Measurements from ENCODE around the gene COMMD4.
"Not testable (repeated sequence)": the region's sequence is repeated elsewhere in the genome, so short reads cannot be mapped to it uniquely, and the experiment has no call there.

COMMD4 gene

DNA sequence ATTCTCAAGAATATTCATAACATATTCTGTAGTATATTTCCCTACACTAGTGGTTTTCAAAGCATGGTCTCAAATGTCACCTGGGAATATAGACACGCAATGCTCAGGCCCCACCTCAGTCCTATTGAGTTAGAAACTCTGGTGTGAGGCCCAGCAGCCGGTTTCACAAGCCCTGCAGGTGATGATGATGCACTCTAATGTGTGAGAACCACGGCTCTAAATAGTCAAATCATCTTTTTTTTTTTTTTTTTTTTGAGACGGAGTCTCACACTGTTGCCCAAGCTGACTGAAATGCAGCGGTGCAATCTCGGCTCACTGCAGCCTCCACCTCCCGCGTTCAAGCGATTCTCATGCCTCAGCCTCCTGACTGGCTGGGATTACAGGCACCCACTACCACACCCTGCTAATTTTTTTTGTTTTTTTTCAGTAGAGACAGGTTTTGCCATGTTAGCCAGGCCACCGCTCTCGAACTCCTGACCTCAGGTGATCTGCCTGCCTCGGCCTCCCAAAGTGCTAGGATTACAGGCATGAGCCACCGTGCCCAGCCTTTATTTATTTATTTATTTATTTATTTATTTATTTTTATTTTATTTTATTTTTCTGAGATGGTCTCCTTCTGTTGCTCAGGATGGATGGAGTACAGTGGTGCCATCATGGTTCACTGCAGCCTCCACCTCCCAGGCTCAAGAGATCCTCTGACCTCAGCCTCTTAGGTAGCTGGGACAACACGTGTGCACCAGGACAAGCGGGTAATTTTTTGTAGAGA, 2.0 kb upstream of the COMMD4 start:
- not testable (repeated sequence) for DNase-seq

DNA sequence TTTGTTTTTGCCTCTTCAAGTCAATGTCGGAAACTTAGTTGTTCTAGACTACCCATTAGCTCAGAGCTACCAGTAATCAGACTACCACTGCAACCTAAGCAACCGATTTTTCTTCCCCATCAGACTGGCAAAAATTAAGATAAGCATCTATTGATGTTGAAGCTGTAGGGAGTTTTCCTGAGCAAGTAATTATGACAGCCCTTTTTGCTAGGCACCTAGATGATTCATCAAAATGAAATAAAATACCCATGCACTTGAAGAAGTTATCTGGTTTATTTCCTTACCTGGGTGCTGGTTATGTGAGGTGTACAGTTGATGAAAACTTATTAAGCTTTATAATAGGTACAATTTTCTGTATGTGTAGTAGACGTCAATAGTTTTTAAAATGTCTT, 554 bp upstream of the COMMD4 start:
- DNase-seq = no peak

DNA sequence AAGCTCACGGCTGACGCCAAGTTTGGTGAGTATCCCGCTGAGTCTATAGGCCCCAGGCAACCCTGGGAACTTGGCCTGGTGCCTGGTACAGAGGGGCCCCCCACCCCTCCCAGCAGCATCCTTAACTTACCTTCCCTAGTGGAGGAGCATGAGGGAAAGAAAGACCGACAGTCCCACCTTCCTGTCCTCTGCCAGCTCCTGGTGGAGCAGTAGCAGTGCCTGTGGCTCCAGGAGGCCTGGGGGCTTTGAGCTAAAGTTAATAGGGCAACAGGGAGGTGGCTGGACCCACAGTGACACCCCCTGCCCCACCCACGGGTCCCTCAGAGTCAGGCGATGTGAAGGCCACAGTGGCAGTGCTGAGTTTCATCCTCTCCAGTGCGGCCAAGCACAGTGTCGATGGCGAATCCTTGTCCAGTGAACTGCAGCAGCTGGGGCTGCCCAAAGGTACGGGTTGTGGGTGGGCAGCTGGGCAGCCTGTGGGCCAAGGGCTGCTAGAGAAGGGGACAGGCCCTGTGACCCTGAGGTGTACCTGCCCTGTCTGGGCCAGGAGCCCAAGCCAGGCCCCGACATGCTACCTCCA, 2.9 kb downstream of the COMMD4 start:
- no peak for DNase-seq

DNA sequence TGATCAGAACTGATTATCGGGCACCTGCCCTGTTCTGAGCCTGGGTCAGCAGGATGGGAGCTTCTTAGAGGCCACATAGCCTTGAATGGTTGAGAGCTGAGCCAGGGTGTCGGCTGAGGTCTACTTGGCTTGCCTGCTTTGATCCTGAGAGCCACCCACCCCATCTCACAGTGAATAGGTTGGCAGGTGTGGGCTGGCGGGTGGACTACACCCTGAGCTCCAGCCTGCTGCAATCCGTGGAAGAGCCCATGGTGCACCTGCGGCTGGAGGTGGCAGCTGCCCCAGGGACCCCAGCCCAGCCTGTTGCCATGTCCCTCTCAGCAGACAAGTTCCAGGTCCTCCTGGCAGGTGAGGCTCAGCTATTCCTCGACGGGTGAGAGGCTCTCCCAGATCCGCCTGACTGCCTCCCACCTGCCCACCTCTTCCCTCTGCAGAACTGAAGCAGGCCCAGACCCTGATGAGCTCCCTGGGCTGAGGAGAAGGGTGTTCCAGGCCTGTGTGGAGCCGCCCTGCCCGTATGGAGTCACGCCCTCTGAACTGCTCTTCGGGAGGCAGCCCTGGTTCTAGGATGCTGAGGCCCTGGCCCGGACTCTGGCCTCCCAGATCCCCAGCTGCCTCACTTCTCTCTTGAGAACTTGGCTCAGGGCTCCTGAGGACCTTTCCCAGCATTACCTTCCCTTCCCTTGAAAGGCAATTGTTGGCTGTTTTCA, 3.8 kb downstream of the COMMD4 start:
- no peak for DNase-seq

DNA sequence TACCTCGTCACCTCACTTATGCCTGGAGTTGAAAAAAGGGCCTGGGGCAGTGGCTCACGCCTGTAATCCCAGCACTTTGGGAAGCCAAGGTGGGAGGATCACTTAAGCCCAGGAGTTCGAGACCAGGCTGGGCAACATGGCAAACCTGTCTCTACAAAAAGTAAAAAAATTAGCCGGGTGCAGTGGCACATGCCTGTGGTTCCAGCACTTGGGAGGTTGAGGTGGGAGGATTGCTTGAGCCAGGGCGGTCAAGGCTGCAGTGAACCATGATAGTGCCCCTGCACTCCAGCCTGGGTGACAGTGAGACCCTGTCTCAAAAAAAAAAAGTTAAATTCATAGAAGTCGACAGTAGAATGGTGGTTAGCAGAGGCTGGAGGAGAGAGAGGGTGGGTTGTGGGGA, 6.4 kb downstream of the COMMD4 start:
- no peak for DNase-seq

DNA sequence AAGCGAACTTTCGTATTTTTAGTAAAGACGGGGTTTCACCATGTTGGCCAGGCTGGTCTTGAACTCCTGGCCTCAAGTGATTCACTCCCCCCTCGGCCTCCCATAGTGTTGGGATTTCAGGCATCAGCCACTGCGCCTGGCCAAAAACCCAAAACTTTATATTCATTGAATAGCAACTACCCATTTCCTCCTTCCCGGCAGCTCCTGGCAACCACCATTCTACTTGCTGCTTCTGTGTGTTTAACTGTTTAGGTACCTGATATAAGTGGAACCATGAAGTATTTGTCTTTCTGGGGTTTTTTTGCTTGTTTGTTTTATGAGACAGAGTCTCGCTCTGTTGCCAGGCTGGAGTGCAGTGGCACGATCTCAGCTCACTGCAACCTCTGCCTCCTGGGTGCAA, 8.1 kb downstream of the COMMD4 start:
- not testable (repeated sequence) for DNase-seq

DNA sequence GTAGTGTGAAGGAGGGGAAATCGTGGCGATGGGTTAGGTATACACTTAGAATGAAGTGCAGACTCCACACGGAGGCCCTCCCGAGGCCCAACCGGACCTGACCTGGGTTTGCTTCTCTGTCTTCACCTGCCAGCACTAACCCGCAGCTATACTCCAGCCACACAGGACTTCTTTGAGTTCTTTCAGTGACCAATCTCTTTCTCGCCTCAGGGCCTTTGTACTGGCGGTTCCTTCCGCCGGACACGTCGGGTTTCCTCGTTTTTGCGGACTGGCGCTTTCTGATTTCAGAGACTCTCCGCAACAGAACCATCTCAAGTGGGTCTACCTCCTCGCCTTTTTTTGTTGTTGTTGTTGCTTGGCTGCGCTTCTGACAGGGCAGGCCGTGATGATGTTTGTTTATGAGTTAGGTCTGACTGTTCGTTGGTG, 10.9 kb downstream of the COMMD4 start, which contains the start of gene NEIL1:
Gene NEIL1, plus strand, starts transcription at position 244 of the 426 bp plus-strand sequence. CDS start 1,867 bp downstream, outside the sequence.
- no peak for DNase-seq

DNA sequence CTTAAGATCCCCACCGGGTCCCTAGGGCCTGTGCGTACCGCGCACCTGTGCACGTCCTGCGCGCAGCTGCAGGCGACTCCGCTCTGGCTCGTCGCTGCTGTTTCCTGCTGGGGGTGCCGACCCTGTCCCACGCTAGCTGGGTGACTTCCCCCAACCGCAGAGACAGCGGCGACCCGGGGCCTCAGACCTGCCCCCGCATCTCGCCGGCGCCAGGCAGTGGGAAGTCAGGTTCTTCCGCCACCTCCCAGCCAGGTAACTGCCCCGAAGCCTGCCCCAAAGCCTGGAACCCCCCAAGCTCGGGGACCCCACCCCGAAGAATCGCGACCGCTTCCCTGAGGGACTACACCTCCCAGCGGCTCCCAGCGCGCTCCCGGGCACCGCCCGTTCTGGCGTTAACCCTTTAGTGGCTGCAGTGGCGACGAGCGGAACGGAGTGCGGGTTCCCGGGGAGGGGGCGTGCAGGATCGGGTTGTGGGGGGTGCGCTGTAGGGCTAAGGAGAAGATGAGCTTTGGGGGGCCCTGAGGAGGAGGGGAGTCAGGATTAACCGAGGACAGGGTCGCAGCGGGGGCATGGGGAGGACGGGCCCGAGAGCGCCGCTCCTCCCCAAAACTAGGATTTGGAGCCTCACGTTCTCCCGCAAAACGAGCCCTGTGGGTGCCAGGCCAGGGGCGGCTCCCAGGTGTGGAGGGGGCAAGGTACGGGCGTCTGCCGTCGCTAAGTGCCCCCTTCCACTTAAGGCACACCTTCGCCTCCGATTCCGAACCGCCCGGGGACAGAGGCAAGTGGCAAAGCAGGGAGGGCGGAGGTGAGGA, 11.6 kb downstream of the COMMD4 start:
- DNase-seq = no peak

DNA sequence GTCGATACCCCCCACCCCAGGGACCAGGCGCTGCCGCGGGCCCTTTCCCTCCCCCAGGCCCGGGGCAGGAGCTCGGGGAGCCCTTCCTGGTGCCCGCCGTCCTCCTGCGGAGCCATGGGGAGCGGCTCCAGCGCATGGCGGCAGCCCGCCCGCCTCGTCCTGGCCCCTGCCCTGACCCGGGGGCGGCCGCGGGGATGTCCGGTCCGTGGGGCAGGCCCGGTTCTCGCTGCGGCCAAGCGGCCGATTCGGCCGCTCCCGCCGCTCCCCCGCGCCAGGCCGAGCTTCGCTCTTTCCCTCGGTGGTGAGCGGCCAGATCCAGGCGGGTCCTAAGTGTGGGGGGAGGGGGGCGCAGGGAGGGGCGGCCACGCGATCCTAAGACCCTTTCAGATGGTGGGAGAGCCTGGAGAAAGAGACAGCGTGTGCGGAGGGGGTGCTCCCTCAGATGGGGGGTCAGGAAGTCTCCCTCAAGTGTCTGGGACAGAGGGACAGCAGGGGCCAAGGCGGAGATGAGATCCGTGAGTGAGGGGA, 12.2 kb downstream of the COMMD4 start:
- DNase-seq = no peak

DNA sequence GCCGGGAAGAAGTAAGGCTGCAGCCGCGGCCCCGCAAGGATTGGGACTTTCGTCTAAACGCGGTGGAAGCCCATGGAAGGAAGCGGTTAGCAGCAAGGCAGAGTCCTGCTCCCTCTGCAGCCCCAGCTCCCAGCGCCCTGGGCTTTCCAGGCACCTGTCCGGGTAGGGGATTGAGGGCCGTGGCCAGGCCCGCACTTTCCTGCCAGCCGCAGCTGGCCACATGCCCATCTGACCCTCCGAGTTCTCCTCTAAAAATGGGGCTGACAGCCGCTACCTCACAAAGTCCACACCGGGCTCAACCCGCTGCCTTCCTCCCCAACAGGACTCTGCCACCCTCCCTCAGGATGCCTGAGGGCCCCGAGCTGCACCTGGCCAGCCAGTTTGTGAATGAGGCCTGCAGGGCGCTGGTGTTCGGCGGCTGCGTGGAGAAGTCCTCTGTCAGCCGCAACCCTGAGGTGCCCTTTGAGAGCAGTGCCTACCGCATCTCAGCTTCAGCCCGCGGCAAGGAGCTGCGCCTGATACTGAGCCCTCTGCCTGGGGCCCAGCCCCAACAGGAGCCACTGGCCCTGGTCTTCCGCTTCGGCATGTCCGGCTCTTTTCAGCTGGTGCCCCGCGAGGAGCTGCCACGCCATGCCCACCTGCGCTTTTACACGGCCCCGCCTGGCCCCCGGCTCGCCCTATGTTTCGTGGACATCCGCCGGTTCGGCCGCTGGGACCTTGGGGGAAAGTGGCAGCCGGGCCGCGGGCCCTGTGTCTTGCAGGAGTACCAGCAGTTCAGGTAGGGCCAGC, 12.9 kb downstream of the COMMD4 start:
- DNase-seq = no peak

DNA sequence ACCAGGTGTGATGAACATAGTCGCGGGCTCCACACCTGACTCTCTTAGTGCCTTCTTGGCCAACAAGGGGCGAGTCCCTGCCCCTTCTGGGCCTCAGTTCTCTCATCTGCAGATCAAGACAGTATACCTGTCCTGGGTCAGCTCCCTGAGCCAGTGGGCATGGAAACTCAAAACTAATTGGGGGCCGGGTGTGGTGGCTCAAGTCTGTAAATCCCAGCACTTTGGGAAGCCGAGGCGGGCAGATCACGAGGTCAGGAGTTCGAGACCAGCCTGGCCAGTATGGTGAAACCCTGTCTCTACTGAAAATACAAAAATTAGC, 13.4 kb downstream of the COMMD4 start:
- DNase-seq = not testable (repeated sequence)

DNA sequence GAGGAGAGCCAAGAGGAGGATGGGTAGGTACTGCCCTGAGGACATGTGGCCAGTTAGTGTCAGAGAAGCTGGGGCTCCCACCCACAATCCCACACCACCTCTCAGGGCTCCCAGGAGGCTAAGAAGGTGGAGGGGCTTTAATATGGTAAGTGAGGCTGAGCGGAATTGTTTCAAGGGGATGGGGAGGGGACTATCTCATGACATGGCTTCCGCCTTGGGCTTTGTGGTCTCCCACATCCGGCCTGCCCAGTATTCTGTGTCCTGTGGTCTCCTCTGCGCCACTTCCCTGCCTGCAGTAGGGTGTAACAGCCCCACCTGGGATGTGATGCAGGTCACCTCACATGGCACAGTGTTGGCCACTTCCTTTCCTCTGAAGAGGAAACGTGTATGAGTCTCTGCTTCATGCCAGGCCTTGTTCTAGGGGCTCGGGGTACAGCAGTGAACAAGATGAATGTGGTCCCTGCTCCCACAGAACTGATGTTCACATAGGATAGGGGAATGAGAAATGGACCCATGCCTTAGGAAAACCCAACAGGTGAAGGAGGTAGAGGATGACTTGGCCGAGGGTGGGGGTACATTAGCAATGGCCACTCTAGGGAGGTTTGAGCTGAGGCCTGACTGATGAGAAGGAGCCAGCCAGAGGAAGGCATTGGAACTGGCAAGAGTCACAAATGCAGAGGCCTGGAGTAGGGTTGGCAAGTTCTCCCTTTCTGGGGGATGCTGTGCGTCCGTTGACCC, 14.2 kb downstream of the COMMD4 start:
- DNase-seq = no peak

DNA sequence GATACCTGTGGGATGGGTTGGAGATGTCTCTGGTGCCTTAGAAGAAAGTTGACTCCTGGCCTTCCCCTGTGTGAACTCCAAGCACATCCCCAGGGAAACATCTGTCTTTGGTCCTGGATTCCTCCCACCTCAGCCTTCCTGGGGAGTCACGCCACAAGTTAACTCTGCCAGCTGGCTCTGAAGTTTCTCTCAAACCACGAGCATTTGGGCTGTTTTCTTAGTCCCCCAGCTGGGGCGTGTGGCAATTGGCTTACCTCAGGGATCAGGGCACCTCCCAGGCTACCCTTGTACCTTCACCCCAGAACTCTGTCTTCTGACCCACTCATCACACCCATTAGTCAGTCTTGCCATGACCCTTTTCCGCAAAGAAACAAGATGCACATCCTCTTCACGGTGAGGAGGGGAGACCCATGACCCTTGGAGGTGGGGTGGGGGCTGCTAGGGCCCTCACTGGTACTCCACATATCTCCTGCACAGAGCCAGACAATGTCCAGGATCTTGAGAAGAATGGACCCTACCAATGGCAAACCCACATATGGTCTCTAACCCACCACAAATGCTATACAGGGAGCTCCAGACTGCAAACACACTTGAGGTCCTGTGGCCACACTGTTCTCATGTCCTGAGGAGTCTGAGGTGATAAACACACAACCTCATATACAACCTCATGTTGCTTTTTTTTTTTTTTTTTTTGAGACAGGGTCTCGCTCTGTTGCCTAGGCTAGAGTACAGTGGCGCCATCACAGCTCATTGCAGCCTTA, 14.9 kb downstream of the COMMD4 start:
- no peak for DNase-seq

DNA sequence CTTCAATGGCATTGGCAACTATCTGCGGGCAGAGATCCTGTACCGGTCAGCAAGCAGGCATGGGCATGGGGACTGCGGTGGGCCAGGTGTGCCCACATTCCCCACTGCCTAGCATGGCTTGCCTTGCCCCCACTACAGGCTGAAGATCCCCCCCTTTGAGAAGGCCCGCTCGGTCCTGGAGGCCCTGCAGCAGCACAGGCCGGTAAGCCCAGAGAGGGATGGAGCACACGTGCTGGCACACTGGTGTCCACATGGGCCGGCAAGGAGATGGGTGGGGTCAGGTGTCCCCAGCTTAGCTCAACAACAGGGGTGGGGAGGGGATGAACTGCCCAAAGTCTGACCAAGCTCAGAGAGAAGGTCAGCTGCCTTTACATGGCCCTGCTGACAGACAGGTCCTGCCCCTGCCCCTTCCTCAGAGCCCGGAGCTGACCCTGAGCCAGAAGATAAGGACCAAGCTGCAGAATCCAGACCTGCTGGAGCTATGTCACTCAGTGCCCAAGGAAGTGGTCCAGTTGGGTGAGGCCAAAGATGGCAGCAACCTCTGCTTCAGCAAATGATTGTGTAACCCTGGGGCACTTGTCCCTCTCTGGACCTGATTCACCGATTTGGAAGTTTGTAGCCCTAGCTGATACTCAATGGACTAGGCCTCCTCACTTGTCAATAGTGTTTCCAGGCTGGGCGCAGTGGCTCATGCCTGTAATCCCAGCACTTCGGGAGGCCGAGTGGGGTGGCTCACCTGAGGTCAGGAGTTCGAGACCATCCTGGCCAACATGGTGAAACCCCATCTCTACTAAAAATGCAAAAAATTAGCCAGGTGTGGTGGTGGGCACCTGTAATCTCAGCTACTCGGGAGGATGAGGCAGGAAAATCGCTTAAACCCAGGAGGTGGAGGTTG, 16.6 kb downstream of the COMMD4 start:
- DNase-seq = no peak

DNA sequence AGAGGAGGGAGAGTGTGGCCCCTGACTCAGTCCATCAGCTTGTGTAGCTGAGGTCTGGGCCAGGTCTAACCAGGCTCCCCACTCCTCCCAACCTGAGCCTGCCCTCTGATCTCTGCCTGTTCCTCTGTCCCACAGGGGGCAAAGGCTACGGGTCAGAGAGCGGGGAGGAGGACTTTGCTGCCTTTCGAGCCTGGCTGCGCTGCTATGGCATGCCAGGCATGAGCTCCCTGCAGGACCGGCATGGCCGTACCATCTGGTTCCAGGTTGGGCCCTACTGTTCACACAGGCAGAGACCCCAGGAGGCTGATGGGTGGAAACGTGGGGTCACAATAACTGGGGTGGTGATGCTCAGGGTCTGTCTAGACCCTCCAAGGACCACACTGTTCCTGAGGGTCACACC, 17.7 kb downstream of the COMMD4 start:
- no peak for DNase-seq

DNA sequence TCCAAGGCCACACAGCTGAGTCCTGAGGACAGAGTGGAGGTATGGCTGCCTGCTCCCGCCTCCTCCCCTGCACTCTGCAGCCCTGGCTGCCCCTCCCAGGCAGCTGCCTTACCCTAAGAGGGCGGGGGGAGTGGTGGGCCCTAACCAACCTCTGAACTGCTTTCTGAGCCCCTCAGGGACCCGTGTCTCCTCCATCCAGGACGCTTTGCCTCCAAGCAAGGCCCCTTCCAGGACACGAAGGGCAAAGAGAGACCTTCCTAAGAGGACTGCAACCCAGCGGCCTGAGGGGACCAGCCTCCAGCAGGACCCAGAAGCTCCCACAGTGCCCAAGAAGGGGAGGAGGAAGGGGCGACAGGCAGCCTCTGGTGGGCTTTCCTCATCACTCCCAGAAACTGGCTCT, 18.6 kb downstream of the COMMD4 start:
- no peak for DNase-seq

DNA sequence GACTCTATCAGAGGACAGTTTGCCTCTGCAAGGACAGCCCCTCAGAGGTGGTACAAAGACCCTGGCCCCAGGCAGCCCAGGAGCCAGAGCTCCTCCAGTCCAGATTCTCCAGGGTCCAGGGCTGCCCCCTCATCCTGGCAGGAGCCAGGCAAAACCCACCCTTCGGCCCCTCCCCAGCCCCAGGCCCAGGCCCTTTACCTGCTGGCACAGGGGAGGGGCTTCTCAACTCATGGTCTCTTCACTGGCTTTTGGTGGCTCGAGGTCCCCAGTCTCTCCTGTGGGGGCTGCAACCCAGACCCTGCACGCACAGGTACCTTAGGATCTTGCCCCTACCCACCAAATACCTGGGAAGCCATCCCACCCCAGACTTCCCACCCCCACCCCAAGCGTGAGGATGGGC, 19.5 kb downstream of the COMMD4 start:
- DNase-seq = no peak

DNA sequence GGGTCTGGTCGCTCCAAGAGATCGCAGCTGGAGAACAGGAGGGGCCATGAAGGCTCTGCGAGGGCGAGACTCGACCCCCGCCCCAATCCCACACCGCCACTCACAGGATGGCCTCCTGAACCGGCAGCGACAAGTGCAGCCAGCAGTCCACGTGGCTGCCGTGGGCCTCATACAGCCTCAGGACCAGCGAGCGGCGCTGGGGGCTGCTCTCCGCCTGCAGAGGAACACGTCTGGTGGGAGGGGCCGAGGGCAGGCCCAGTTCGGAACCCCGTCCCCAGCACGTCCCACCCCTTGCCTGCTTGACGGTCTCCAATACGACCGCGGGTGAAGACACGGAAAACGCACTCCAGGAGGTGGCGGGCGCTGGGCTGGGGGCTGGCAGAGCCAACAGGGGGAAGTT, 20.1 kb downstream of the COMMD4 start:
- no peak for DNase-seq

DNA sequence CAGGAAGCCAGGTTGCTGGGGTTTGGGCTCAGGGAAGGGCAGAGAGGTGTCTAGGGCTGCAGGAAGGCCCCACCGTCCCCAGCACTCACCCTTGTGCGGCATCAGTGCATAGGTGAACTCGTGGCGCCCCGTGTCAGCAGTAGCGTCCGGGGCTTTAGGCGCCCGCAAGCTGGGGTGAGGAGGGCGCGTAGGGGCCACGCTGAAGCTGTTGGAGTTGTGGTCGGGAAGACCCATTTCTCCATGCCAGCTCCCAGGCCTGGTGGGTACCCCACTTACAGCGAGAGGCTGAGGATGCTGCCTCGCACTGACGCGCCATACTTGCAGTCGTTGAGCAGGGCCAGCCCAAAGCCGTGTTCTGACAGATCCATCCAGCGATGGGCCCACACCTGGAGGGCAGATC, 20.7 kb downstream of the COMMD4 start:
- DNase-seq = no peak
